ENCODE measurements around the gene SCAMP5.

- TF ChIP-seq, protein P1, sequence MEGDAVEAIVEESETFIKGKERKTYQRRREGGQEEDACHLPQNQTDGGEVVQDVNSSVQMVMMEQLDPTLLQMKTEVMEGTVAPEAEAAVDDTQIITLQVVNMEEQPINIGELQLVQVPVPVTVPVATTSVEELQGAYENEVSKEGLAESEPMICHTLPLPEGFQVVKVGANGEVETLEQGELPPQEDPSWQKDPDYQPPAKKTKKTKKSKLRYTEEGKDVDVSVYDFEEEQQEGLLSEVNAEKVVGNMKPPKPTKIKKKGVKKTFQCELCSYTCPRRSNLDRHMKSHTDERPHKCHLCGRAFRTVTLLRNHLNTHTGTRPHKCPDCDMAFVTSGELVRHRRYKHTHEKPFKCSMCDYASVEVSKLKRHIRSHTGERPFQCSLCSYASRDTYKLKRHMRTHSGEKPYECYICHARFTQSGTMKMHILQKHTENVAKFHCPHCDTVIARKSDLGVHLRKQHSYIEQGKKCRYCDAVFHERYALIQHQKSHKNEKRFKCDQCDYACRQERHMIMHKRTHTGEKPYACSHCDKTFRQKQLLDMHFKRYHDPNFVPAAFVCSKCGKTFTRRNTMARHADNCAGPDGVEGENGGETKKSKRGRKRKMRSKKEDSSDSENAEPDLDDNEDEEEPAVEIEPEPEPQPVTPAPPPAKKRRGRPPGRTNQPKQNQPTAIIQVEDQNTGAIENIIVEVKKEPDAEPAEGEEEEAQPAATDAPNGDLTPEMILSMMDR (IDR thresholded peaks at IDR 0.05) = no peak
- TF ChIP-seq POLR2A (IDR thresholded peaks at IDR 0.05) = no peak
Measured at GRCh38 chr15:74977599-74977998, 17.8 kb upstream of the SCAMP5 start.
